Liver (tissue), 9 donors: ENCODE data around the gene ST6GALNAC3. TPM values are rescaled to one million over a fixed set of nuclear protein-coding genes. Genes with fewer than 3 reads are reported as not detected.

ENCODE experiments used
- DNase-seq: peaks from one replicate; pipeline ENCODE4 v3.0.0-alpha.2; 2017; ENCODE audit warnings: low spot score
- H3K27ac ChIP-seq, 2 donors: one replicate each; pipeline ENCODE4 v1.7.0; 2013; ENCODE audit warnings: inconsistent platforms in 2 of 2, low read length in 2 of 2, control low read depth in 1 of 2, low read depth in 1 of 2, mild to moderate bottlenecking in 1 of 2
- H3K27me3 ChIP-seq, 4 donors: one replicate each; pipeline versions ENCODE4 v1.6.1 to v1.7.0; 2013; ENCODE audit warnings: low read length in 3 of 4, inconsistent platforms in 1 of 4, mild to moderate bottlenecking in 1 of 4, moderate library complexity in 1 of 4; ENCODE audit not compliant: control insufficient read depth in 4 of 4, insufficient read depth in 4 of 4
- H3K36me3 ChIP-seq, 4 donors: one replicate each; pipeline versions ENCODE4 v1.6.1 to v1.7.0; 2013; ENCODE audit warnings: low read length in 3 of 4, mild to moderate bottlenecking in 3 of 4, low read depth in 1 of 4, moderate library complexity in 1 of 4; ENCODE audit not compliant: control insufficient read depth in 4 of 4, insufficient read depth in 3 of 4
- H3K4me1 ChIP-seq, 4 donors: one replicate each; pipeline versions ENCODE4 v1.6.1 to v1.7.0; 2013; ENCODE audit warnings: low read length in 3 of 4, mild to moderate bottlenecking in 3 of 4, moderate library complexity in 1 of 4; ENCODE audit not compliant: control insufficient read depth in 4 of 4, insufficient read depth in 4 of 4
- H3K4me3 ChIP-seq, 3 donors: one replicate each; pipeline versions ENCODE4 v1.6.1 to v1.7.0; 2013; ENCODE audit warnings: low read length in 3 of 3, control low read depth in 1 of 3, low read depth in 1 of 3, mild to moderate bottlenecking in 1 of 3
- H3K9ac ChIP-seq, 2 donors: one replicate each; pipeline ENCODE4 v1.7.0; 2013; ENCODE audit warnings: low read length in 2 of 2, mild to moderate bottlenecking in 2 of 2, moderate library complexity in 2 of 2, control low read depth in 1 of 2, low read depth in 1 of 2
- H3K9me3 ChIP-seq, 4 donors: one replicate each; pipeline versions ENCODE4 v1.6.1 to v1.7.0; 2013; ENCODE audit warnings: low read length in 3 of 4; ENCODE audit not compliant: control insufficient read depth in 4 of 4
- ATF3 ChIP-seq: IDR thresholded peaks from 2 replicates; pipeline ENCODE4 v1.6.1; 2016; ENCODE audit warnings: antibody characterized with exemption
- CTCF ChIP-seq: fragments of 150-350 bp; IDR thresholded peaks from 2 replicates; pipeline ENCODE4 v1.5.1; 2017; ENCODE audit warnings: improper control_type of control experiment, low read depth, low read length; ENCODE audit not compliant: missing input control
- EGR1 ChIP-seq, 2 donors: IDR thresholded peaks; 2 replicates each; pipeline ENCODE4 v1.6.1; 2016 to 2018; ENCODE audit warnings: antibody characterized with exemption in 2 of 2, low read depth in 2 of 2
- FOXA1 ChIP-seq: IDR thresholded peaks from 2 replicates; pipeline ENCODE4 v1.6.1; 2016; ENCODE audit warnings: antibody characterized with exemption
- FOXA2 ChIP-seq: IDR thresholded peaks from 2 replicates; pipeline ENCODE4 v1.6.1; 2016; ENCODE audit warnings: antibody characterized with exemption
- GABPA ChIP-seq, 2 donors: IDR thresholded peaks in 1 of 2; conservative IDR thresholded peaks in 1 of 2; 2 replicates each; pipeline ENCODE4 v1.6.1; 2016; ENCODE audit warnings: antibody characterized with exemption in 2 of 2, mild to moderate bottlenecking in 1 of 2, moderate library complexity in 1 of 2
- HNF4A ChIP-seq, 2 donors: conservative IDR thresholded peaks; 2 replicates each; pipeline ENCODE4 v1.6.1; 2016; ENCODE audit warnings: antibody characterized with exemption in 2 of 2, mild to moderate bottlenecking in 2 of 2
- HNF4G ChIP-seq: IDR thresholded peaks from 2 replicates; pipeline ENCODE4 v1.6.1; 2016; ENCODE audit warnings: antibody characterized with exemption
- JUND ChIP-seq, 2 donors: IDR thresholded peaks; 2 replicates each; pipeline ENCODE4 v1.6.1; 2016; ENCODE audit warnings: antibody characterized with exemption in 2 of 2
- MAX ChIP-seq: IDR thresholded peaks from 2 replicates; pipeline ENCODE4 v1.6.1; 2016; ENCODE audit warnings: antibody characterized with exemption
- RAD21 ChIP-seq, 2 donors: IDR thresholded peaks; 2 replicates each; pipeline ENCODE4 v1.6.1; 2016; ENCODE audit warnings: antibody characterized with exemption in 2 of 2, mild to moderate bottlenecking in 2 of 2
- REST ChIP-seq: IDR thresholded peaks from 2 replicates; pipeline ENCODE4 v1.6.1; 2016; ENCODE audit warnings: antibody characterized with exemption, mild to moderate bottlenecking
- RXRA ChIP-seq, 2 donors: IDR thresholded peaks; 2 replicates each; pipeline ENCODE4 v1.6.1; 2017 to 2018; ENCODE audit warnings: antibody characterized with exemption in 2 of 2, mild to moderate bottlenecking in 1 of 2
- SP1 ChIP-seq: IDR thresholded peaks from 2 replicates; pipeline ENCODE4 v1.6.1; 2018; ENCODE audit warnings: antibody characterized with exemption, mild to moderate bottlenecking
- TAF1 ChIP-seq: conservative IDR thresholded peaks from 2 replicates; pipeline ENCODE4 v1.6.1; 2016; ENCODE audit warnings: antibody characterized with exemption, mild to moderate bottlenecking
- YY1 ChIP-seq: IDR thresholded peaks from 2 replicates; pipeline ENCODE4 v1.6.1; 2016; ENCODE audit warnings: antibody characterized with exemption, mild to moderate bottlenecking
- ZBTB33 ChIP-seq: IDR thresholded peaks from 2 replicates; pipeline ENCODE4 v1.6.1; 2016; ENCODE audit warnings: antibody characterized with exemption
- WGBS: extraction: QIAGEN DNeasy Blood & Tissue Kit; methylation state at CpG from one replicate; pipeline ENCODE4 v1.1.7; 2013; 5-methylcytosine and 5-hydroxymethylcytosine counted together
- polyA plus RNA-seq, 2 donors: library from polyadenylated mRNA; stranded (reverse) in 1 of 2; unstranded in 1 of 2; fragments of 200-250 nt in 1 of 2; fragments of >200 nt in 1 of 2; fragmentation: Nextera tagmentation in 1 of 2; extraction: Ambion mirVana in 1 of 2; gene quantifications; one replicate each; pipeline versions ENCODE4 v1.2.1 to v1.2.3, GENCODE V29; 2013 to 2015
- total RNA-seq, 2 donors: library from RNA; depleted of rRNA; stranded (reverse); fragments of >200 nt; gene quantifications; one replicate each; pipeline ENCODE4 v1.2.3, GENCODE V29; 2014
- donor health status: healthy.
- donor health status: healthy.
- donor health status: healthy.
- donor health status: healthy.
- donor health status: healthy.

ST6GALNAC3 gene
- total and polyA plus RNA-seq, 4 donors: 1.2 to 5.0 (median 3.2) TPM

- Histone ChIP-seq H3K27ac (no peak overlapping the region), H3K4me3 (no peak overlapping the region), H3K9me3 (no peaks in the 10 kb centered on the region), H3K27me3 (peaks cover 0 to 3% (median 1%) of the 10 kb centered on the region in 4 donors), H3K36me3 (no peaks in the 10 kb centered on the region), H3K9ac (no peak overlapping the region), H3K4me1 (peaks cover 0 to 2% (median 0%) of the 10 kb centered on the region in 4 donors)
- 34% methylated on average over 3 of the region's 3 CpGs for WGBS
- no peak for DNase-seq
- TF ChIP-seq TAF1 (no peak), FOXA1 (no peak), REST (no peak), HNF4A (conservative IDR thresholded peaks at IDR 0.05) (no peak), JUND (IDR thresholded peaks at IDR 0.05) (no peak), RXRA (IDR thresholded peaks at IDR 0.05) (no peak), ZBTB33 (no peak), CTCF (no peak), MAX (no peak), GABPA (IDR thresholded peaks at IDR 0.05 in 1 of 2, conservative IDR thresholded peaks at IDR 0.05 in 1 of 2) (no peak)
Observed at GRCh38 chr1:76068953-76069561, 5.5 kb upstream of the ST6GALNAC3 start.

GRCh38 chr1:76070538-76070937 lies 4.0 kb upstream of the ST6GALNAC3 start:
- H3K27ac ChIP-seq: no peak overlapping the region
- no peak for DNase-seq
- no peaks in the 10 kb centered on the region for H3K36me3 ChIP-seq
- peaks cover 0 to 3% (median 0%) of the 10 kb centered on the region in 4 donors for H3K27me3 ChIP-seq
- H3K9ac ChIP-seq: no peak overlapping the region
- no peaks in the 10 kb centered on the region for H3K9me3 ChIP-seq
- H3K4me1 ChIP-seq: peaks cover 2 to 9% (median 5%) of the 10 kb centered on the region in 4 donors
- H3K4me3 ChIP-seq: no peak overlapping the region
- 86% methylated on average over 3 of the region's 3 CpGs for WGBS
- no peak for TF ChIP-seq FOXA2
- no peak for TF ChIP-seq ATF3
- TF ChIP-seq EGR1 (IDR thresholded peaks at IDR 0.05; ENCODE audit: low read depth in 2 of 2): no peak
- no peak for TF ChIP-seq YY1
- no peak for TF ChIP-seq SP1
- TF ChIP-seq TAF1: no peak
- TF ChIP-seq JUND (IDR thresholded peaks at IDR 0.05): no peak
- no peak for TF ChIP-seq RAD21 (IDR thresholded peaks at IDR 0.05)
- no peak for TF ChIP-seq MAX
- TF ChIP-seq HNF4G: no peak
- no peak for TF ChIP-seq RXRA (IDR thresholded peaks at IDR 0.05)
- TF ChIP-seq GABPA (IDR thresholded peaks at IDR 0.05 in 1 of 2, conservative IDR thresholded peaks at IDR 0.05 in 1 of 2): no peak
- TF ChIP-seq FOXA1: no peak
- no peak for TF ChIP-seq REST
